Stimulated activated CD4-positive, alpha-beta T cell treated with anti-CD3 and anti-CD28 coated beads, TNF-alpha, amount 100 ng/mL, for 24 hours (primary cell): ENCODE measurements around the gene UCN2.

ENCODE experiments used
- DNase-seq, 3 experiments: peaks; one replicate each; pipeline ENCODE4 v3.0.0-alpha.2; 2020; ENCODE audit warnings: low read depth in 3 of 3

Gene UCN2, protein sequence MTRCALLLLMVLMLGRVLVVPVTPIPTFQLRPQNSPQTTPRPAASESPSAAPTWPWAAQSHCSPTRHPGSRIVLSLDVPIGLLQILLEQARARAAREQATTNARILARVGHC

GRCh38 chr3:48563382-48563918 is at the start of gene UCN2:
UCN2 (minus strand) TSS chr3:48563781; CDS start chr3:48563124, 657 bp downstream.
- no peak for DNase-seq

DNA sequence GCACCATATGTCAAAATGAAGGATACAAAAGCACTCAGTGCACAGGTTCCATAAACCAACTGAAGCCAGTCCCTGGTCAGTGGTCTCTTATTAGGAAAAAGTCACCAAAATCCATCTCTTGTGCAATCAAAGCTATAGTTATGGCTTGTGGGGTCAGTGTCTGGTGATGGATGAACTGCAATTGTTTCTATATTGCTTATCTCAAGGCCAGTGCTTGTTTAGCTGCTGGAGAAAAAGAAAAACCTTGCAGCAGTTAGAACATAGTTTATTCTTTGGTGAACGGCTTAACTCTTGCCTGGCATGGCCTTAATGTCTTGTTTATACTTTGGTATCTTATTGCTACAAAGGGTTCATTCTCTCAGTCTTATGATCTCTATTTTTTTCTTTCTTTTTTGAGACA is 48.7 kb upstream of the UCN2 start:
- no peak for DNase-seq

- peak; percentile 80 to 90 (median 84) for DNase-seq
Measured at GRCh38 chr3:48609088-48610005, 45.8 kb upstream of the UCN2 start, which contains the start of gene UQCRC1. UQCRC1 (minus strand) TSS chr3:48609646; CDS start chr3:48609620, 26 bp downstream.

DNA sequence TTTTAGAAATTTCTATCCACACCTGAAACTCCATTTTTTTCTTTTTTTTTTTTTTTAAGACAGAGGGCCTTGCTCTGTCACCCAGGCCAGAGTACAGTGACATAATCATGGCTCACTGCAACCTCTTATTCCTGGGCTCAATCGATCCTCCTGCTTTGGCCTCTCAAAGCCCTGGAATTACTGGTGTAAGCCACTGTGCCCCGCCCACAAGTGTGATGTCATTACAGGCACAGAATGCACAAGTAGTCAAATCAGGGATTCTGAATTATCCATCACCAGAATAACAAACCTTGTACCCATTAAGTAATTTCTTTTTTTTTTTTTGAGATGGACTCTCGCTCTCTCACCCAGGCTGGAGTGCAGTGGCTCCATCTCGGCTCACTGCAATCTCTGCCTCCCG is 43.9 kb upstream of the UCN2 start:
- no peak for DNase-seq

DNA sequence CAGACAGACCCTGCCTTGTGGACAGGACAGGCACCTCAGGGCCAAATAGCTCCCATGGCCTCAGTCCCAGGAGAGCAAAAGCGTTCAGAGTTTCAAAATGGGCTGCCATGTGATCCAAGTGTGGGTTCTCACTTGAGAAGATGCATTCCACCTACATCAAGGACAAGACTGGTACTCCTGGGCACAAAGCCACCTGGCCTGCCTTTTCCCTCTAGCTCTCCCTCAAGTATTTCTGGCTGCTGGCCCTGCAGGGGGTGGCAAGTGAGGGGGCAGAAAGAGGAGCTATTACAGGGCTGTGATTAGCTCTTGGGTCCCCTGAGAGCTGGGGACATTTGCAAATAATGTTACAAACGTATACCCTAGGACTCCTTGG is 38.0 kb upstream of the UCN2 start:
- DNase-seq: no peak

GRCh38 chr3:48600711-48601621 is 37.4 kb upstream of the UCN2 start:
- no peak for DNase-seq

DNA sequence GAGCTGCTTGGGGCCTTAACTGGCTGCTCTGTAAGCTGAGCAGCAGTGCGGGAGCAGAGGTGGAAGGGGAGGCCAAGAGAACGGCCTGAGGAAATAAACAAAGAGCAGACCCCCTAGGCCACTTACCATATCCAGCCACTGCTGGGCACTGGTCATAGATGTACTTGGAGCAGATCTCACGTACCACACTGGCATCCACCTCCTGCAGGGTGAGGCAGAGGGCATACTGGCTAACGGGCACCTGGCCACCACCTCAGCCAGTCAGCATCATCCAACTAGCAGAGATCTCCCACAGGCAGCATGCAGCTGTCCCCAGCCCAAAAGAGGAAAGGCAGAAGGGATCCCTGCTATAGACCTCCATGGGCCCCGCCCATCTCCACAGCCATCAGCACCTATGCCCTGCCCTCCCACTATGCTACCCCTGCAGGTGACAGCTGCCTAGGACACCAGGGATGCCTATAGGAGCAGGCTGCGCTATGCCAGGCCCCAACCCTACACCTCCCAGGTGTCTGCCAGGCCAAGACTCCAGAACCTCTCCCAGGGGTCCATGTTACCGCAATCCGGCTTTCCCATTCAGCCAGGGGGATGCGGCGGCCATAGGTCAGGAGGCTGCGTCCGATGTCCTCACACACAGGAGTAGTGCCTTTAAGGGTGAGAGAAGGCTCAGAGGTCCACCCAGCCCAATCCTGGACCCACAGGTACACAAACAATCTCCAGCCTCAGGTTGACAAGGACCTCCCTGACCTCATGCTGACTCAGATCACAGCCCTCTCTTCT is 36.1 kb upstream of the UCN2 start:
- no peak for DNase-seq

DNA sequence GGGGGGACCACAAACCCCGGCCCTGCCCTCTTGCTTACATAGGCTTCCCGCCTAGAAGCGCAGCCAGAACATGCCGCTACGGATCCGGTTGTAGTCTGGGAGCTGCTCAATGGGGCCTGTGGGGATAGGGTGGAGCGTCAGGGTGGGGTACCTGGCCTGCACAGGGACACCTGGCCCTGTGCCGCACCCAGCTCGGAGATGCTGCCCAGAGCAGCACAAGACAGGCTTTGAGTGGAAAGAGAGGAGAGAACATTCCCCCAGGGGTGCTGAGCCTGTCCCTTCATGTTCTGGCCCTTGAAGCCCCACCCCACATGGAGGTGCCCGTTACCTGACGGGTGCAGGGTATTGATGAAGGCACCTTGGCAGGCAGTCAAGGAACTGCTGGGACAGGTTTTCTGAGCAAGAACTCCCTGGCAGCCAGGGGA is 35.5 kb upstream of the UCN2 start:
- DNase-seq: no peak

- DNase-seq: no peak
Measured at GRCh38 chr3:48598323-48599076, 34.9 kb upstream of the UCN2 start.

GRCh38 chr3:48597408-48597800 is 33.8 kb upstream of the UCN2 start:
- DNase-seq: no peak

DNA sequence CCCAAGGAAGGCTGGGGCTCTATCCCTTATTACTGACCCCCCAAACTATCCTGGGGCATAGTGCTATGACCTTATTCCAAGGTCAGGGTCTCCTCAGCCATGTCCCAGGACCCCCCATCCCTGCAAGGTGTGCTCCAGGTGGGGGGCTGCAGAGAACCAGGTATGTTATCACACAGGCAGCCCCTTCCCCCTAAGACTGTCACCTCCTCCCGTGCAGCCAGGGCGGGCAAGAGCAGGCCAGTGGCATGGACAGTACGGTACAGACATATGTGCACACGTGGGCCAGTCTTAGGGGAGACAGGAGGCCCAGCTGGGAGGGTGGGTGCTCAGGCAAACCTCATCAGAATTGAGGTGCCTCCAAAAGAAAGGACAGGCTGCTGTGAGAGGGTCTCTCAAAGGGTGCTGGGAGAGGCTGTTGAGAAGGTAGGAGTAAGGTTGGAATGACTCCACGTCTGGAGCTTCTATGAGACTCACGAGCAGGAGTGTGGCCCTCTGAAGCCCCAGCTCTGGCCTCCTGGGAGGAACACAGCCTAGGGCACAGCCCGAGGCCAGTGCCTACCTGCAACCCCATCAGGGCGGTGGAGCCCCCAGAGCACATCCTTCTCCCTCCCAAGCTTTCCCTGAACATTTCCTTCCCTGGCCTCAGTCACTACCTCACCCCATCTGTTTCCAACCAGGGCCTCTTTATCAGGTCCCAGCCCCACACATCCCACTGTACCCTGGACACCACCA is 33.3 kb upstream of the UCN2 start:
- no peak for DNase-seq

GRCh38 chr3:48596157-48596556 is 32.6 kb upstream of the UCN2 start:
- no peak for DNase-seq

GRCh38 chr3:48595526-48596121 is 32.0 kb upstream of the UCN2 start:
- DNase-seq: no peak

DNA sequence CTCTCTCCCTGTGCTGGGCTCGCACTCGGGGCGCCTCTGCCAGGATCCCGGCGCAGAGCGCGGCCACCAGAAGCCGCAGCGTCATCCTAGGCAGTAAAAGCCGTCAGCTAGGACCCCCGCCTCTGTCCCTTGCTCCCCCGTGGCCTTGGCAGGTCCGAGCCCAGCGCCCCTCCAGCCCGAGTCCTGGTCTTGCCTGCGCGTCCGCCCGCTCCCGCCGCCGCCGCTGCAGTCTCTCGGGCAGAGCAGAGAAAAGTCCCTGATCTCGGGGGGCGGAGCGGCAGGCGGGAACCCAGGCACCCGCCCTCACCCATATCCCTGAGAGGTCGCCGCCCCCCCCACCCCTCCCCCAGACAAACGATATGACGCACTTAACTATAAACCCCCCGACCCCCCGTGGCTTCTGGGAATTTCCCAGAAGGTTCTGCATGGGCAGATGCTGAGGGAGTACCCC is 31.5 kb upstream of the UCN2 start, which contains the start of gene COL7A1:
COL7A1 (minus strand) TSS at position 255 of the 451 bp plus-strand sequence; CDS start at position 85, 170 bp downstream.
- no peak for DNase-seq

DNA sequence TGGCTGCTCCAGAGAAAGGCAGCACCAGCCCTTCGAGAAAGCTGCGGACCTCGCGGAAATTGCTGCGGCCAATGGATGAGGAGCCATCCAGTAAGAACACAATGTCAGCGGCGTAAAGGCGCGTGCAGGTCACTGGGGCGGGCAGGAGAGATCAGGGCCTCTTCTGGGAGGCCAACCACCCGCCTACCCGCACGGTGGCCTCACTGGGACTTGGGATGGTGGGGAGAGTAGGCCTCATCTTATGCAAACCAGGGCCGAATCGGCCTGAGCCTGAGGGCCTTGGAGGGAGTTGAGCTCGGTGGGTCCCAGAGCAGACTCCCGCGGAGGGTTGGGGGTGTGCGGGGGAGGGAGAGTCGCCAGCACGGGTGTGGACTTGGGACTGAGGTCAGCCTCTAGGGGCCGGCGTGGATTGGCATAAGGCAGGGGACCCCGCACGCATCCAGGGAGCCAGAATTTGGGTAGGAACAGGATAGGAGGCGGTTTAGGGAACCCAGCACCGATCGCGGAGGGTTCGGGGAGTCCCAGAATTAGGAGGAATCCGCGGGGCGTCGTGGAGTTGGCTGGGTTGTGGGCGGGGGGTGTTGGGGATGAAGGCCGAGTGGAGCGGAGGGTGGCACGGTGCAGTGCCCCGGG is 31.0 kb upstream of the UCN2 start:
- DNase-seq: no peak

- no peak for DNase-seq
Measured at GRCh38 chr3:48593337-48593736, 29.8 kb upstream of the UCN2 start.

- no peak for DNase-seq
Measured at GRCh38 chr3:48592519-48593087, 29.0 kb upstream of the UCN2 start.

DNA sequence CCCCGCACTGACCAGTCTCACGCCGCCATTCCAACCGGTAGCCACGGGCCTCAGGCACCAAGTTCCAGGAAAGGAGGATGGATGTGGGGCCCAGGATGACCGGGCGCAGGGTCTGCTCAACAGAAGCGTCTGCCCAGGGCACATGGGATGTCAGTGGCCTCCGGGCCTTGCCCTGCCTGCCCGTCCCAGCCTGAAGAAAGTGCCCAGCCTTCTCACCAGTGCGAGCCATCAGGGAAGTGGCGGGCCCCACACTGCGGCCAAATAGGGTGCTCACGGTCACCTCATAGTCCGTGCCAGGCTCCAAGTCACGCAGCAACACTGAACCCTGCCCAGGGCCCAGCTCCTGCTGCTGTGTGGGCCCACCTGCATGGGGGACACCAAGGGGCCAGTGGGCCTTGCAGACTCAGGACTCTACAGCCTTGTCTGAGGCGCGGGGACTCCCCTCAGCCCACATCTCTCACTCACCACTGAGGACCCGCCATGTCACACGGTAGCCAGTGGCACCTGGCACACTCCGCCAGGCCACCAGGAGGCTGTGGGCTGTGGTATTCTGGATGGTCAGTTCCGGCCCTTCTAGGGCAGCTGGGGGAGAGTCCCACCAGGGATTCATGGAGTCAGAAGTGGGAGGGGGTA is 28.4 kb upstream of the UCN2 start:
- DNase-seq: no peak
